GM19455 (cell line): ENCODE results near the gene IMP4.

Source experiments
- ATAC-seq: cut with Tn5 transposase; IDR thresholded peaks from one replicate; pipeline ENCODE4 v1.9.1; 2021; ENCODE audit not compliant: unreplicated experiment

Gene IMP4

GRCh38 chr2:130375291-130376266, 32.9 kb downstream of the IMP4 start:
- ATAC-seq, result no peak

DNA sequence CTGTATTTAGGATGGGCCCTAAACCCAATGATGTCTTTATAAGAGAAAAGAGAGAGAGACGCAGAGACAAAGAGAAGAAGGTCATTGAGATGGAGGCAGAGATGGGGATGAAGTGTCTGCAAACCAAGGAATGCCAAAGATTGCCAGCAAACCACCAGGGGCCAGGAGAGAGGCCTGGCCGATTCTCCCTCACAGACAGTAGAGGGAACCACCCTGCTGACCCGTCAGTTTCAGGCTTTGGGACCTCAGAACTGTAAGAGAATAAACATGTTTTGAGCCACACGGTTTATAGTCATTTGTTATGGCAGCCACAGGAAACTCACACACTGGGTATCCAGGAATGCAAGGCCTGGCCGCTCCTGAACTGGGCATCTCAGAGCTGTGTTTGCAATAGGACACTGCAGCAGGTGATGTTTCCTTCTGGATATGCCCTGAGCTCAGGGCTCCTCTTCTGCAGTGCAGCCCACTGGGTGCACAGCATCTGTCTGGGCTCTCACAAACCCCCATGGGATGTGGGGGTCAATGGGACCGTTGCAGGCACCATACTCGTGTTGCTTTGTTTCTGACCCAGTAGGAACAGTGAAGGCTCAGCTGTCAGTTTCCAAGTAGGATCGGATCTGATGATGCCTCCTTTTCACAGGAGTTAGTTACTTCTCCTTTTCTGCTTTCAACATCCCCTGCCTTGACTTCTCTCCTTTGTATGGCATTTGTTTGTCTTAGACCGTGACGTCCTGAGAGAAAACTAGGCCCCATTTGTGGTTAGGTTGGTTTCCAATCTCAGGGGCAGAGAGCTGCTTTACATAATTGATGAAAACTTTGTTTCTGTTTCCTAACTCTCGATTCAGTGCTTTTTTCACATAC, 34.0 kb downstream of the IMP4 start:
- ATAC-seq, result peak; percentile 47

GRCh38 chr2:130377491-130377890, 34.8 kb downstream of the IMP4 start:
- no peak for ATAC-seq

DNA sequence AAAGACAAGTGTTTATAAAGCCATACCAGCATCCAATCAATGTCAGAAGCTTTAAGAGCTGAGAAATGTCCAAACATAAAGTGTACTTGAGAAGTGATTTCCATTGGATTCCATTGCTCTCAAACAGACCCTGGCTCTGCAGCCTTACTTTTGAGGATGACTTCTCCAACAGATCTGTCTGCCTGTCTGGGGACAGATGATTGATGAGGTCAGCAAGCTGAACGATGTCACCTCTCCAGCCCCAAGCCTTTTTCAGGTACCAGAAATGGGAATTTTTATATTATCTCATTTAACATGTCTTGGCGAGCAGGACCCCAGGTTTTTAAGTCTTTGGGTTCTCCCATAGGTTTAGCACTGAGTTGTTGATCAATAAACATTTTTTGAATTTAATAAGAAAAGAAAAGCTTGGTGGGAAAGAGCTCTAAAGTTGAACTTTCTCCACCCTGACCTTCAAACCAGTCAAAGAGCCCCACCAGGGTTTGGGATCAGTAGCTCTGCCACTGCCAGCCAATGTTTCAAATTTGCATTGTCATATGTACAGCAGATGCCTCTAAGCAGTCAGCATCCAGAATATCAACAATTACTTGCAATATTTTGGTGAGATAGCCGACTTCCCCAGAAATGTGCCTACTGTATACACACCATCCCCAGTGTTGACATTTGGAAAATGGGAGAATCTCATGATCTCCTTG, 35.7 kb downstream of the IMP4 start:
- ATAC-seq, result no peak

GRCh38 chr2:130378898-130379214, 36.2 kb downstream of the IMP4 start:
- no peak for ATAC-seq

DNA sequence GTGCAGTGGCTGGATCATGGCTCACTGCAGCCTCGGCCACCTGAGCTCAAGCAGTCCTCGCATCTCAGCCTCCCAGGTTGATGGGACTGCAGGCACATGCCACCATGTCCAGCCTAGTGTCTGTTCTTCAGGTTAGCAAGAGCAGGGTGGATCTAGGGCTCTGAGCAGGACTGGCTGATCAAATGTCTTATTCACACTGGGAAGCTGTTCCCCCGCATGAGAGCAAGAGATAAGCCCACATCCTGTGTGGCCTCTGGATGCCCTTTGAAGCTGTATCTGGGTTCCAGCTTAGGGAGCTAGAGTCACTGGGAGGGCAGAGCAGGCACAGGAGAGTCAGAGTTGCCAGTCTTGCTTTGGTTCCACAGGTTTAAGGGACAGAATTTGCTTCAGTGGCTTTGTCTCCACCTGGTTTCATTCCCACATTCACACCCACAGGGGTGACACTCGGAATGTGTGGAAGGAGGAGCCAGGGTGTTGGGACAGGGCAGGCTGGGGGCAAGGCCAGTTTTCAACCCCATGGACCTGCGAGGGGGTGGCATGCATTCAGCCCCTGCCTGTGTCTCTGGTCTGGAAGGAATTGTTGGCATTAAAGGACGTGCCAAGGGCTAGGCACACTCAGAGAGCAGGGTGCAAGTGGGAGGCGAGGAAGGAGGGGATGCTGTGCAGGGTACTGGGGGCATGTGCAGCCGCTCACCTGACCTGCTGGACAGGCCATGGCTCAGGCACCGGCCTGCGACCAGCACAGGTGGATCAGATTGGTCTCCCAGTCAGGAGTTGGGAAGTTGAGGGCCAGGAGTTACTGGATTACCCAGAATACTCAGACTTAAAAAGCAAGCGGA, 37.6 kb downstream of the IMP4 start:
- no peak for ATAC-seq

DNA sequence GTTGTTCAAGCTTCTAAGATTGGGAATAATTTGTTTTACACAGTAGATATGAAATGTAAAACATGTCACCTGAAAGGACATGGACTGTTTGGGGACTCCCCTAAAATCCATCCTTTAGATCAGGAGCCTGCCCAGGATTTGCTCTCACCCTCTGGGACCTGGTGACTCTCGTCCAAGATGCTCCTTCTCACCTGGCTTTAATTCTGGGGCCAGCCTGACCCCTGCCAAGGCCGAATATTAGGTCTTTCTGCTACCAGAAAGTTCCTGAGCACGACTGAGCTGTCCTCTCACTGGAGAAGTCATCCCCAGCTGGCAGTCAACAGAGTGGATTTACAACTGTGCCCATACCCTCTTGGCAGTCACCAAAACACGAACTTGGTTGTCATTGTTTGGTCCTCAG, 38.4 kb downstream of the IMP4 start:
- ATAC-seq, result no peak

DNA sequence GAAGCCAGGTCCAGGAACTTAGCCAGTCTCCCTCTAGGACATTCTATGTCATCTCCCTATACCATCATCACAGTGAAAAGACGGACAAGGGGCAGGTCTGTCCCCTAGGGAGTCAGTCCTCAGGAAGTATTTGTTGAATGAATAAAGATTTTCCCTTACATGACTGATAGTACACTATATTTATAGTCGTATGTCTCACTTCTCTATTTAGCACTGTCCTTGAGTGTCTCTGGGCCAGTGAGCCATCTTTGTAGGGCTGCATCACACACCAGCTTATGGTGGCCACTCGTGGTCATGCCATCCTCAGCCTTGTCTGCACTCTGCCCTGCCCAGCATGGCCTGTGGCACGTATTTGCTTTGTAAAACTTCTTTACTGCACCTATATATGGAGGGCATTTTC, 38.9 kb downstream of the IMP4 start:
- no peak for ATAC-seq

DNA sequence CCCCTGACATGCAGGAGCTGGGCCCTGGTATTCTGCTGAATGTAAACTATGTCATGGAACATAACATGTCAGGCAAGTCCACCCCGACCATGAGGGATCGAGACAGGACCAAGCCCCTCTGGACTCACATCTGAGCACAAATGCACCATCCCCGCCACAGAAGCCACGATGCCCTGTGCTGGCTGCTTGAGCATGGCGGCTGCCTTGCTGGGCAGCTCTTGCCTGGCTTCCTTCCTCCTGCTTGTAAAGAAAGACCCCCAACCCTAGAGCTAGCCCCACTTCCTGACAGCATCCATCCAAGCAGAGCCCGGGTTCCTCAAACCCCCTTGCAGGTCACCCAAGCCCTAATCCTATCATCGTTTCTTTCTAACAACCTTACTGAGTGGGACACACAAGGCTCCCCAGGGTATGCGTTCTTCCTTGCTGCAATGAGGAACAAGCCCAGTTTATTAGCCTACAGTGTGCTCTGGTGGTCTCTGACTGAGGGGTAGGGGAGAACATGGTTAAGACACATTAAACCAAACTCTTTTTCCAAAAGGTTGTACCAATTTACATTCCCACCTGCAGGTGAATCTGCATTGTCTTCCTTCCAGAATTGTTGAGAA, 39.7 kb downstream of the IMP4 start:
- ATAC-seq, result no peak

DNA sequence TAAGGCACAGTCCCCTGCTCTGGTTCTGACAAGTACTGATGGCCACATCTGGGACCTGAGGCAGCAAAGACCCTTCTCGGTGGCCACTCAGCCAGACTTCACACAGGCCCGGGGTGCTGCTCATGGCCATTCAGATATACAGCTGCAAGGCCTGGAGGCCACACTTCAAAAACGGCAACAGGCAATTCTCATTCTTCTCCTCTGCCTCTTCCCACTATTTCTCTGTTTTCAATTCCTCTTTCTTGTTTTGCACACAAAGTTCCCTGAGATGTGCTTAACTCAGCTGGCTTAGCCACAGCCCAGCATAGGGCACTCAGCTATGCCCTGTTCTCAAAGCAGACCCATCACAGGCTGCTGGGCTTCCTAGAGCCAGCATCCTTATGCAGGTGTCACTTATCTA, 43.0 kb downstream of the IMP4 start:
- peak; percentile 42 for ATAC-seq

GRCh38 chr2:130387071-130387400, 44.3 kb downstream of the IMP4 start:
- ATAC-seq, result no peak

DNA sequence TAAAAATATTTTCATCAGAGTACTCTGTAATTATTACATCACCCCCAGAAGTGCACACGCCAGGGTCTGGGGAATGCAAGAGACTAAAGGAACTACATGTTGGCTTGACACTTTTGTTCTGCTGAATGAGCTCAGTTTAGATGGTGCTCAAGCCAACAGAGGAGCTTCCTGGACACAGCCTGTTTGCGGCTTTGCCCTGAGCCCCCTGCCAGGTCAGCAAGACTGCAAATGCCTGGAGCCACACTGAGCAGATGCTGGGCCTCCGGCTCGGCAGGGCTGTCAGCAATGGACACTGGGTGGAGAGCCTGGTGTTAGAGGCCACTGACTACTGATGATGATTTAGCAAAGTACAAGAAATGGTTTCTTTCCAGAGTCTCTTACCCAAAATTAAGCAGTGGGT, 45.1 kb downstream of the IMP4 start:
- ATAC-seq, result no peak

- ATAC-seq, result no peak
These were observed 45.7 kb downstream of the IMP4 start for GRCh38 chr2:130388221-130388907.

DNA sequence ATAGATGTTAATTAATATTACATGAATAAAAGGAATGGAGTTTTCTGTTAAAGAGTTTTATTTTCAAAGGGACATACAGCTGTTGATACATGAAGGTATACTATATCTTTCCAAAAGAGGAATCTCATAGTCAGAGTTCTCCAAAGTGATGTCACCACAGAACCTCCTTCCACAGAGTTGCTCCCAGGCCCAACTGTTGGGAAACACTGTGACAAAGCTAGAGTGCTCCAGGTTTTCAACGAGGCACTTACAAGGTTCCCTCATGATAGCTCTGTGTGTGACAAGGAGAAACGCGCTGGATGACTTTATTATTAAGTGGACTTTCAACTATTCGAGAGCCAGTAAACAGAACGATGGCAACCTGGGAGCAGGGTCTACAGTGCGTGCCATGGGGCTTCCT, 46.7 kb downstream of the IMP4 start:
- no peak for ATAC-seq

DNA sequence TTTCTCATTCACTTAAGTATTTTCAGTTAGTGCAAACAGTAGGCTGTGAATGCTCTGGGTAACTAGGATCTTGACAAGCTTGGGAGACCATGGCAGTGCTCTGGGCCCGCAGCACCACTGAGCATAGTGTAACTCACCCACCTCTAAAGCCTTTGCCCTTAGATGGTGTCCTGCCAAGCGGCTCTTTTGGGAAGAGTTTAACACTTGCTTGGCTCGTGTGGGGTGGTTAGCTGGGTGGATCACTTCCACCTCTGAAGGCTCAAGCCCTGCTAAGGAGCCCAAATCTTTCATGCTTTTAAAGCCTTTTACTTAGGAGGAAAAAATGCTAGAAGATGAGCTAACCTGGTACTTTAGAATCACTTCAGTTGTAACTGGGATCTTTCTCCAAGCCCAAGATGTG, 47.1 kb downstream of the IMP4 start:
- ATAC-seq, result no peak

- peak; percentile 37 for ATAC-seq
These were observed 47.9 kb downstream of the IMP4 start for GRCh38 chr2:130390460-130391057.

GRCh38 chr2:130391058-130391871, 48.6 kb downstream of the IMP4 start:
- peak; percentile 96 for ATAC-seq

DNA sequence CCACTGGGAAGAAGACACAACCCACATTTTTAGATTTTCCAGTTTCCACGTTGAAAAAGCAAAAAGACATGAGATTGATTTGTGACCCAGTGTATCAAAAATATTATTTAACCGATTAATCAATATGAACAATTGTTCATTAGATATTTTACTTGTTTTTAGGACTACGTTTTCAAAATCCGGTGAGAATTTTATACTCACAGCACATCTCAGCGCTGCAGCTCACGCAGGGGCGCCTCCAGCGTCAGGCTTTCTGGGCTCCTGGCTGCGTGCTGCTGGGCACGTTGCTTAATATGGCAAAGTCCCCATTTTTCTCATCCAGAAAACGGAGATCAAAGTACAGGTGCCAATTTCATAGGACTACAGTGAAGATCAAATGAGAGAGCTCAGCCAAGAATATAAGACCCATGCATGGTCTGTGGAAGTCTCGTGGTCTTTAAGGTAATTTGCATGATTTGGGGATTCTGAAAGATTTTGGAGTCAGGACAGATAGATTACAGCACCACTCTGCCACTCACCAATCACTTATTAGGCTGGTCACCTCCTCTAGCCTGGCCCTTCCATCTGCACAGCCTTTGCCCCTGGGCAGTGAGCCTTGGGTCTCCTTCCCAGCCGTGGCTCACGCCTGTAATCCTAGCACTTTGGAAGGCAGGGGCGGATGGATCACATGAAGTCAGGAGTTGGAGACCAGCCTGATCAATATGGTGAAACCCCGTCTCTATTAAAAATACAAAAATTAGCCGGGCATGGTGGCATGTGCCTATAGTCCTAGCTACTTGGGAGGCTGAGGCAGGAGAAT, 49.4 kb downstream of the IMP4 start:
- ATAC-seq, result no peak
